AG09309 (cell line): ENCODE results near the gene TSPAN18.

Experiments
- DNase-seq: peaks from one replicate; pipeline ENCODE4 v3.0.0-alpha.2; 2010; ENCODE audit warnings: low read depth
- H3K4me3 ChIP-seq: 2 replicates; pipeline ENCODE4 v1.5.1; 2011; ENCODE audit warnings: mild to moderate bottlenecking, low read depth, low read length, moderate library complexity; ENCODE audit not compliant: control insufficient read depth
- TF ChIP-seq, protein P1 (sequence below): IDR thresholded peaks from 2 replicates; pipeline ENCODE4 v1.5.1; 2011; ENCODE audit warnings: mild to moderate bottlenecking, low read depth, low read length, inconsistent platforms; ENCODE audit not compliant: insufficient read depth, control insufficient read depth; ENCODE audit errors: missing control alignments

Gene TSPAN18

DNA sequence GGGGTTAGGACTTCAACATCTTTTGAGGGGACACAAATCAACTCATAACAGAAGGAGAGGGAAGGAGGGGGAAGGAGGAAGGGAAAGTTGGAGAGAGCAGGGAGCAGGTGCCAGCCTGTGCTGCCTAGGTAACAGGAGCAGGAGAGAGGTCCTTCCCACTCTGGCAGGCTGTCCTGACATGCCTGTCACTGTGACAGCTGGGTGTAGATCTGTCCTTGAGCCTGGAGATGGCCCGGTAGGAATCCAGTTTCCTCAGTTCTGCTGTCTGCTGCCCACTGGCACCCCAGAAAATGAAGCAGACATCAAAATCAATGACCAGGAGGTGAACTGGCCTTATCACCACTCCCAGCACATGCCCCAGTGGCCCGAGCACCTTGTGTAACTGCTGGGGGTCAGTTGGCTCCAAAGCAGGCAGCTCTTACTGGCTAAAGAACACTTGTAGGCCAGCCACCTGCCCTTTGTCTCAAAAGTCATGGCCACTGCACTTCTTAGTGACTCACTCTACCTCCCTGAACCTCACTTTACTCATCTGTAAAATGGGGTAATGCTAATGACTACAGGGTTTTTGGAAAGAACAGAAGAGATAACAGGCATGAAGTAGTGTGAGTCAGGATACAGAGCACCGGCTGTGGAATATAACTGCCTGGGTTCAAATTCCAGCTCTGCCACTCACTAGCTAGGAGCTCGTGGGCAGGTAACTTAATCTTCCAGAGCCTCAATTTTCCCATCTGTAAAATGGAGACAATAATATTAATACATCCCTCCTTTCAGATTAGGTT lies 8.0 kb upstream of the TSPAN18 start:
- TF ChIP-seq, protein P1, sequence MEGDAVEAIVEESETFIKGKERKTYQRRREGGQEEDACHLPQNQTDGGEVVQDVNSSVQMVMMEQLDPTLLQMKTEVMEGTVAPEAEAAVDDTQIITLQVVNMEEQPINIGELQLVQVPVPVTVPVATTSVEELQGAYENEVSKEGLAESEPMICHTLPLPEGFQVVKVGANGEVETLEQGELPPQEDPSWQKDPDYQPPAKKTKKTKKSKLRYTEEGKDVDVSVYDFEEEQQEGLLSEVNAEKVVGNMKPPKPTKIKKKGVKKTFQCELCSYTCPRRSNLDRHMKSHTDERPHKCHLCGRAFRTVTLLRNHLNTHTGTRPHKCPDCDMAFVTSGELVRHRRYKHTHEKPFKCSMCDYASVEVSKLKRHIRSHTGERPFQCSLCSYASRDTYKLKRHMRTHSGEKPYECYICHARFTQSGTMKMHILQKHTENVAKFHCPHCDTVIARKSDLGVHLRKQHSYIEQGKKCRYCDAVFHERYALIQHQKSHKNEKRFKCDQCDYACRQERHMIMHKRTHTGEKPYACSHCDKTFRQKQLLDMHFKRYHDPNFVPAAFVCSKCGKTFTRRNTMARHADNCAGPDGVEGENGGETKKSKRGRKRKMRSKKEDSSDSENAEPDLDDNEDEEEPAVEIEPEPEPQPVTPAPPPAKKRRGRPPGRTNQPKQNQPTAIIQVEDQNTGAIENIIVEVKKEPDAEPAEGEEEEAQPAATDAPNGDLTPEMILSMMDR = no peak
- no peak for DNase-seq

DNA sequence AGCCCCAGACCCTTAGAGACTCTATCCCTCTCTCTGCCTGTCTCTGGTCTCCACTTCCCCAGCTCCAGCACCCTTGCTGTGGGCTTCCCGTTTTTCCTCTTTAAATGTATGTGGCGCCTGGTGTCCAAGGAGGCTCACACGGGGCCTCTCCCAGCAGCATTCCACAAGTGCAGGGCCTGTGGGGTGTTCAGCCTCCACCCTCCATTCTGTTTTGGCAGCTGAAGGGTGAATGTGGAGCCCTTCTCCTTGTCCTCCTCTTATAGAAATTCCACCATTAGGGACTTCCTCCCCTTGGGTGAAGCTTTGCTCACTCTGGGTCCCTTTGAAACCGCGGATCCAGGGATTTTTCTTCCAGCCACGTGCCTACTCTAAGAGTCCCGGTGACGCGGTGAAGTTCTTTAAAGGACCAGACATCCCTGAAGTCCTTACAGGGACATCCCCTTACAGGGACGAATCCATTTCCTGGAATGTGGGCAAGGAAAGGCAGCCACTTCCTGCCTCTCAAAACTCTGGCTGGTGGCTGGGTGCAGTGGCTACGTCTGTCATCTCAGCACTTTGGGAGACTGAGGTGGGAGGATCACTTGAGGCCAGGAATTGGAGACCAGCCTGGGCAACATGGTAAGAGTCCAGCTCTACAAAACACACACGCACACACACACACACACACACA lies 1.6 kb upstream of the TSPAN18 start:
- TF ChIP-seq, protein P1 = no peak
- H3K4me3 ChIP-seq = no peak overlapping the region
- DNase-seq = no peak

More for the DNA sequence above, 8.0 kb upstream of the TSPAN18 start:
- H3K4me3 ChIP-seq = no peak overlapping the region

DNA sequence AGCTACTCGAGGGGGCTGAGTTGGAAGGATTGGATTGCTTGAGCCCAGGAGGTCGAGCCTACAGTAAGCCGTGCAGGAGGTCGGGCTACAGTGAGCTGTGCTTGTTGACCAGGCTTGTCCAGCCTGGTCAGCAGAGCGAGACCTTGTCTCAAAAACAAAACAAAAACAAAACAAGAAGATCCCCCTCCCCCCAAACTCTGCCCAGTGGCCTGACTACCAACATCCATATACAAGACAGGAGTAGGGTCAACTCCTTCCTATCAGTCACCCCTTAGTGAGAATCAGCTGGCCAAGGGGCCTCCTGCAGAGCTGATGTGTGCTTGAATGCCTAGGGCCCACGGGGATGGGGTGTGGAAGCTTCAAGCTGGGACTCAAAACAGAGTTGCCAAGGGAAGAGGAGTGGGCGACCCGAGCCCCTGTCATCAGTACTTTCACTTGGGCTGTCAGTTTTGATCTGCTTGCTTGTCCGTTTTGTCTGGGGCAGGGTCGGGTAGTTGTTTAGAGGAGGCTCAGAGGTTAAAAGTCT lies 942 bp upstream of the TSPAN18 start:
- TF ChIP-seq, protein P1 = no peak
- no peak overlapping the region for H3K4me3 ChIP-seq

DNA sequence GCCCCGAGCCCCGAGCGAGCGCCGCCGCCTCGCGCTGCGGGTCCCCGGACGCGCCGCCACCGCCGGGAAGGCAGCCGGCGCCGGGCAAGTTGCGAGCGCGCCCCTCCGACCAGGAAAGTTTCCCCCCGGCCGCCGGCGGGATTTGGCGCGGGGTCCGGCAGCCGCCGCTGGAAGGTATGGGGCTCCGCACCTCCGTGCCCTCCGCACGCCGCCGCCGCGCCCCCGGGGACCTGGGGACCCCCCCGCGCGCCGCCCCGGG lies 281 bp downstream of the TSPAN18 start:
- no peak overlapping the region for H3K4me3 ChIP-seq
- TF ChIP-seq, protein P1 = no peak
- DNase-seq = no peak

More for the DNA sequence above, 942 bp upstream of the TSPAN18 start:
- DNase-seq = no peak

DNA sequence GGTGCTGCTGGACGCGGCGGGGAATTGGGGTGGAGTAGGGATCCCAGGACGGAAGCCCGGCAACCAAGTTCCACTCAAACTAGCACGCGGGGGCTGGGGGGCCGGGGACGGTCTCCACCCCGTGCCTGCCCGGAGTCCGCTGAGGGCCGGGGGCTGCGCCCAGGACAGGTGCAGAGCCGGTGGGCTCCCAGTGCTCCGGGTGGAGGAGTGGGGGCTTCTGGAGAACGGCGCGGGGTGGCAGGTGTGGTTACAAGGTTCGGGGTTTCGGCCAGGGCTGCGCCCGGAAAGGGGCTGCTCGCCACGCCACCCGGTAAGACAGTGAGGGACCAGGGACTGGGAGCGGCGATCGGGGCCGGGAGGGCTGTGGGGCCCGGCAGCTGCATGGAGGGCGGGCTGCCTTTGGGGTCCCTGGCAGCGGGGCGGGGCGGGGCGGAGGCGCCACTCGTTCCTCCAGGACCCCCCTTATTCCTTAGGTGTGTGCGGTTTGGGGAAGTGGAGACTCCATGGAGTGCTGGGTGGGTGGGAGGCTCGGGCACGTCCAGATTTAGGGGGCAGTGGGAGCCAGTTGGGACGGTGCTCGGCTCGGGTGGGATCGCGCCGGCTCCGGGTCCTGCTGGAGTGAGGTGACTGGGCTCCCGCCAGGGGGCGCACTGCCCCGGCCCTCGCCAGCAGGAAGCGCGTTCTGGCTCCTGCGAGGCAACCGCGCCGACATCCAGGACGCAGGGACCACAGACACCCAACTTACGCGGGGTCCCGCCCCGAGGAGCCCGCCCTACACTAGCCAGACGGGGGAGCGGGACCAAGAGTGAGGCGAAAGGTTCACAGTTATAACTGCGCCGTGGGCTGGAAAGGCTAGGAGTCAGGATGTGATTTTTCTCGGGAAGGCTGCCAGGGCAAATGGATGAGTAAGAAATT lies 868 bp downstream of the TSPAN18 start:
- DNase-seq = no peak
- TF ChIP-seq, protein P1 = peak; percentile 92
- peak overlapping the region; percentile 24 for H3K4me3 ChIP-seq

DNA sequence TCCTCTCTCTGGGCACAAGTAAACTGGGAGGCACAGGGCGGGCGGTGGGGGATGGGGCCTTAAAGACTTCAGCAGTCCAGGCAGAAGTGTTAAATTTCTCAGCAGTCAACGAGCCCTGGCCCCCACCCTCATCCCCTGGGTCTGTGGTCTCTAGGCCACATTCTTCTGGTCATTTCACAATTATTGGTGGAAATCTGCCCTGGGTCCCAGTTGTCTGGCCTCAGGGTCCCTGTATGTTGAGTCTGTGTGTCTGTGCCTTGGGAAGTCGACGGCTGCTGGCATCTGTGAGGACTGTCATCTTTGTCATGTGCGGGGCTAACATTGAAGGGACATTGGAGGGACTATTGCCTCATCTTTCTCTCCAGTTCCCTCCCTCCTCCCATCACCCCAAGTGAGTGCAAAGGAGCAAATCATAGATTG lies 1.7 kb downstream of the TSPAN18 start:
- TF ChIP-seq, protein P1 = no peak
- H3K4me3 ChIP-seq = no peak overlapping the region
- DNase-seq = no peak
